ENCODE measurements around the gene LRRC4C. TPM values are rescaled to one million over a fixed set of nuclear protein-coding genes. Genes with fewer than 3 reads are reported as not detected.

LRRC4C gene
- polyA plus RNA-seq, 1 donor: 3.9 TPM

- H3K4me1 ChIP-seq (ENCODE audit: control insufficient read depth, insufficient read depth, low read length): no peaks in the 10 kb centered on the region
- no CpG with 5 or more reads among the region's 3 CpGs for WGBS (ENCODE audit: insufficient coverage, low lambda C conversion rate)
- no peak overlapping the region for H3K4me3 ChIP-seq (ENCODE audit: low read length)
- H3K27ac ChIP-seq (ENCODE audit: low read length): no peak overlapping the region
- no peaks in the 10 kb centered on the region for H3K9me3 ChIP-seq (ENCODE audit: control insufficient read depth, low read depth, low read length)
- DNase-seq: peak in 1 of 2 donors; percentile 7
- no peaks in the 10 kb centered on the region for H3K27me3 ChIP-seq (ENCODE audit: control insufficient read depth, insufficient read depth, low read length)
- H3K36me3 ChIP-seq (ENCODE audit: control insufficient read depth, insufficient read depth, low read length): no peaks in the 10 kb centered on the region
These were observed 1185.4 kb downstream of the LRRC4C start for GRCh38 chr11:40274017-40274416.

GRCh38 chr11:40273192-40273732 lies 1186.2 kb downstream of the LRRC4C start:
- no peaks in the 10 kb centered on the region for H3K27me3 ChIP-seq (ENCODE audit: control insufficient read depth, insufficient read depth, low read length)
- no peaks in the 10 kb centered on the region for H3K4me1 ChIP-seq (ENCODE audit: control insufficient read depth, insufficient read depth, low read length)
- H3K36me3 ChIP-seq (ENCODE audit: control insufficient read depth, insufficient read depth, low read length): no peaks in the 10 kb centered on the region
- H3K9me3 ChIP-seq (ENCODE audit: control insufficient read depth, low read depth, low read length): no peaks in the 10 kb centered on the region
- no peak for DNase-seq
- WGBS (ENCODE audit: insufficient coverage, low lambda C conversion rate): 80% methylated on average over 1 of the region's 1 CpG
- no peak overlapping the region for H3K27ac ChIP-seq (ENCODE audit: low read length)
- no peak overlapping the region for H3K4me3 ChIP-seq (ENCODE audit: low read length)

GRCh38 chr11:40271361-40271760 lies 1188.1 kb downstream of the LRRC4C start:
- Histone ChIP-seq H3K27me3 (ENCODE audit: control insufficient read depth, insufficient read depth, low read length) (no peaks in the 10 kb centered on the region), H3K4me1 (ENCODE audit: control insufficient read depth, insufficient read depth, low read length) (no peaks in the 10 kb centered on the region), H3K36me3 (ENCODE audit: control insufficient read depth, insufficient read depth, low read length) (no peaks in the 10 kb centered on the region), H3K9me3 (ENCODE audit: control insufficient read depth, low read depth, low read length) (no peaks in the 10 kb centered on the region), H3K27ac (ENCODE audit: low read length) (no peak overlapping the region), H3K4me3 (ENCODE audit: low read length) (no peak overlapping the region)
- 87% methylated on average over 2 of the region's 5 CpGs for WGBS (ENCODE audit: insufficient coverage, low lambda C conversion rate)
- no peak for DNase-seq

- no peak for DNase-seq
- H3K4me1 ChIP-seq (ENCODE audit: control insufficient read depth, insufficient read depth, low read length): no peaks in the 10 kb centered on the region
- H3K27ac ChIP-seq (ENCODE audit: low read length): no peak overlapping the region
- no peaks in the 10 kb centered on the region for H3K27me3 ChIP-seq (ENCODE audit: control insufficient read depth, insufficient read depth, low read length)
- H3K4me3 ChIP-seq (ENCODE audit: low read length): no peak overlapping the region
- whole genome bisulfite sequencing (ENCODE audit: insufficient coverage, low lambda C conversion rate): no CpG with 5 or more reads among the region's 2 CpGs
- no peaks in the 10 kb centered on the region for H3K9me3 ChIP-seq (ENCODE audit: control insufficient read depth, low read depth, low read length)
- H3K36me3 ChIP-seq (ENCODE audit: control insufficient read depth, insufficient read depth, low read length): no peaks in the 10 kb centered on the region
These were observed 1189.6 kb downstream of the LRRC4C start for GRCh38 chr11:40269865-40270264.

- 92% methylated on average over 1 of the region's 2 CpGs for WGBS (ENCODE audit: insufficient coverage, low lambda C conversion rate)
- Histone ChIP-seq H3K36me3 (ENCODE audit: control insufficient read depth, insufficient read depth, low read length) (no peaks in the 10 kb centered on the region), H3K27me3 (ENCODE audit: control insufficient read depth, insufficient read depth, low read length) (no peaks in the 10 kb centered on the region), H3K27ac (ENCODE audit: low read length) (no peak overlapping the region), H3K4me1 (ENCODE audit: control insufficient read depth, insufficient read depth, low read length) (no peaks in the 10 kb centered on the region), H3K9me3 (ENCODE audit: control insufficient read depth, low read depth, low read length) (no peaks in the 10 kb centered on the region), H3K4me3 (ENCODE audit: low read length) (no peak overlapping the region)
- no peak for DNase-seq
These were observed 1190.9 kb downstream of the LRRC4C start for GRCh38 chr11:40268551-40268950.

- no peak for DNase-seq
- WGBS (ENCODE audit: insufficient coverage, low lambda C conversion rate): no CpG with 5 or more reads among the region's 1 CpG
- H3K27ac ChIP-seq (ENCODE audit: low read length): no peak overlapping the region
- no peaks in the 10 kb centered on the region for H3K27me3 ChIP-seq (ENCODE audit: control insufficient read depth, insufficient read depth, low read length)
- no peaks in the 10 kb centered on the region for H3K4me1 ChIP-seq (ENCODE audit: control insufficient read depth, insufficient read depth, low read length)
- no peak overlapping the region for H3K4me3 ChIP-seq (ENCODE audit: low read length)
- no peaks in the 10 kb centered on the region for H3K9me3 ChIP-seq (ENCODE audit: control insufficient read depth, low read depth, low read length)
- H3K36me3 ChIP-seq (ENCODE audit: control insufficient read depth, insufficient read depth, low read length): no peaks in the 10 kb centered on the region
These were observed 1204.0 kb downstream of the LRRC4C start for GRCh38 chr11:40255457-40255856.

- no peaks in the 10 kb centered on the region for H3K4me1 ChIP-seq (ENCODE audit: control insufficient read depth, insufficient read depth, low read length)
- H3K27me3 ChIP-seq (ENCODE audit: control insufficient read depth, insufficient read depth, low read length): no peaks in the 10 kb centered on the region
- H3K4me3 ChIP-seq (ENCODE audit: low read length): no peak overlapping the region
- H3K36me3 ChIP-seq (ENCODE audit: control insufficient read depth, insufficient read depth, low read length): no peaks in the 10 kb centered on the region
- no peaks in the 10 kb centered on the region for H3K9me3 ChIP-seq (ENCODE audit: control insufficient read depth, low read depth, low read length)
- no peak for DNase-seq
- H3K27ac ChIP-seq (ENCODE audit: low read length): no peak overlapping the region
- 100% methylated on average over 1 of the region's 1 CpG for WGBS (ENCODE audit: insufficient coverage, low lambda C conversion rate)
These were observed 1206.3 kb downstream of the LRRC4C start for GRCh38 chr11:40253166-40253565.

GRCh38 chr11:40252236-40252635 lies 1207.2 kb downstream of the LRRC4C start:
- DNase-seq: no peak

GRCh38 chr11:40246983-40247382 lies 1212.5 kb downstream of the LRRC4C start:
- no peak for DNase-seq
- Histone ChIP-seq H3K9me3 (ENCODE audit: control insufficient read depth, low read depth, low read length) (no peaks in the 10 kb centered on the region), H3K4me3 (ENCODE audit: low read length) (no peak overlapping the region), H3K36me3 (ENCODE audit: control insufficient read depth, insufficient read depth, low read length) (no peaks in the 10 kb centered on the region), H3K4me1 (ENCODE audit: control insufficient read depth, insufficient read depth, low read length) (no peaks in the 10 kb centered on the region), H3K27me3 (ENCODE audit: control insufficient read depth, insufficient read depth, low read length) (no peaks in the 10 kb centered on the region), H3K27ac (ENCODE audit: low read length) (no peak overlapping the region)
- 29% methylated on average over 1 of the region's 2 CpGs for WGBS (ENCODE audit: insufficient coverage, low lambda C conversion rate)

More at GRCh38 chr11:40252236-40252635, 1207.2 kb downstream of the LRRC4C start:
- Histone ChIP-seq H3K27ac (ENCODE audit: low read length) (no peak overlapping the region), H3K36me3 (ENCODE audit: control insufficient read depth, insufficient read depth, low read length) (no peaks in the 10 kb centered on the region), H3K27me3 (ENCODE audit: control insufficient read depth, insufficient read depth, low read length) (no peaks in the 10 kb centered on the region), H3K4me3 (ENCODE audit: low read length) (no peak overlapping the region), H3K9me3 (ENCODE audit: control insufficient read depth, low read depth, low read length) (no peaks in the 10 kb centered on the region), H3K4me1 (ENCODE audit: control insufficient read depth, insufficient read depth, low read length) (no peaks in the 10 kb centered on the region)
- WGBS (ENCODE audit: insufficient coverage, low lambda C conversion rate): 92% methylated on average over 2 of the region's 4 CpGs

- H3K36me3 ChIP-seq (ENCODE audit: control insufficient read depth, insufficient read depth, low read length): no peaks in the 10 kb centered on the region
- H3K27me3 ChIP-seq (ENCODE audit: control insufficient read depth, insufficient read depth, low read length): no peaks in the 10 kb centered on the region
- no peaks in the 10 kb centered on the region for H3K9me3 ChIP-seq (ENCODE audit: control insufficient read depth, low read depth, low read length)
- no peak overlapping the region for H3K27ac ChIP-seq (ENCODE audit: low read length)
- no peak for DNase-seq
- H3K4me1 ChIP-seq (ENCODE audit: control insufficient read depth, insufficient read depth, low read length): no peaks in the 10 kb centered on the region
- no peak overlapping the region for H3K4me3 ChIP-seq (ENCODE audit: low read length)
These were observed 1217.9 kb downstream of the LRRC4C start for GRCh38 chr11:40241524-40242051.

- H3K4me1 ChIP-seq (ENCODE audit: control insufficient read depth, insufficient read depth, low read length): no peaks in the 10 kb centered on the region
- no peak for DNase-seq
- no peak overlapping the region for H3K27ac ChIP-seq (ENCODE audit: low read length)
- H3K36me3 ChIP-seq (ENCODE audit: control insufficient read depth, insufficient read depth, low read length): no peaks in the 10 kb centered on the region
- WGBS (ENCODE audit: insufficient coverage, low lambda C conversion rate): no CpG with 5 or more reads among the region's 2 CpGs
- no peaks in the 10 kb centered on the region for H3K27me3 ChIP-seq (ENCODE audit: control insufficient read depth, insufficient read depth, low read length)
- no peak overlapping the region for H3K4me3 ChIP-seq (ENCODE audit: low read length)
- no peaks in the 10 kb centered on the region for H3K9me3 ChIP-seq (ENCODE audit: control insufficient read depth, low read depth, low read length)
These were observed 1219.2 kb downstream of the LRRC4C start for GRCh38 chr11:40240284-40240683.

Data from large intestine (tissue), 3 donors.